ENCODE data around the gene OR3A3. TPM values are rescaled to one million over a fixed set of nuclear protein-coding genes. Genes with fewer than 3 reads are reported as not detected.
"Not testable (repeated sequence)": the region's sequence is repeated elsewhere in the genome, so short reads cannot be mapped to it uniquely, and the experiment has no call there.

OR3A3 gene
- total RNA-seq, 6 experiments from 2014 or later = not detected

DNA sequence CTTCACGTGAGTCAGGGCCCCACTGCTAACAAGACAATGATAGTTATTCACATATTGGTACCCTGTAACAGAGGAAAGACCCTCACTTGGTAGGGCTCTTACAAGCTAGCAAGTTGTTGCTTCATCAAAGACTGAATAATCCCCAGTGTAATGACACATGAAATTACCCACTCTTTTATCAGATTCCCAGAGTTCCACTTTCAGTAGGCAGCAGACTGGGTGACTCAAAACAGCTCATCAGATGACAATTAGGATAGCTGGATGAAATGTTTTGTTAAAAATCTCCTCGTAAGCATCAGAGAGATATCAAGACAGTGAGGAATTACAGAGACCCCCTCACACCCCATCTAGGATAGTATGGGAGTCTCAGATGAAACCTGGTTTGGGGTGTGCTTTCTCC, 29.3 kb downstream of the OR3A3 start:
- no peak overlapping the region for H3K4me3 ChIP-seq
- ATAC-seq = no peak
- no peak overlapping the region for H3K27ac ChIP-seq
- H3K27me3 ChIP-seq = peaks cover 0 to 3% of the 10 kb centered on the region in 2 donors
- intact Hi-C loops (cut with DNase I) = no loop called here
- H3K9me3 ChIP-seq = no peaks in the 10 kb centered on the region
- TF ChIP-seq POLR2A (IDR thresholded peaks at IDR 0.05) = no peak
- TF ChIP-seq CTCF (IDR thresholded peaks at IDR 0.05) = no peak
- 59% methylated on average over 2 of the region's 2 CpGs for WGBS (ENCODE audit: insufficient coverage, low coverage, low lambda C conversion rate, missing lambda C conversion rate)
- H3K36me3 ChIP-seq = no peaks in the 10 kb centered on the region
- no peaks in the 10 kb centered on the region for H3K4me1 ChIP-seq
- no peak for DNase-seq

DNA sequence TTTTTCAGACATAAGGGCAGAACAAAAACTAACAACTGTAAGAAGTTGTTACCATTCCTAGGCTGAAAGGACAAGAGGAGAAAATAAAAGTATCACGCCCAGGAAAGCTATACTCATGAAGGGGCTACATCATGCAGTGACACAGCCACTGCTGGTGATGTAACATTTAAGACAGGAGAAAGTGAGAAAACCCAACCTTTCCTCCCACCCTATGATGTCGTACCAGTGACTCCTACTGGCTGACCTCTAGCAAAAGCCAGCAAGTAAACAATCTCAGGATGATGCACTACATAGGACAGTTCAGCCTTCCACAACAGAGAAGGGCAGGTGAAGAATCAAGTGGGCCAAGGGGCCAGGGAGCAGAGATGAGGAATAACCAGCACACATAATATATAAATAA, 36.5 kb downstream of the OR3A3 start:
- ATAC-seq (no peak), DNase-seq (no peak)
- Histone ChIP-seq H3K4me1 (no peaks in the 10 kb centered on the region), H3K27ac (no peak overlapping the region), H3K4me3 (no peak overlapping the region), H3K9me3 (no peaks in the 10 kb centered on the region), H3K36me3 (no peaks in the 10 kb centered on the region), H3K27me3 (no peaks in the 10 kb centered on the region)
- intact Hi-C loops (cut with DNase I) = no loop called here
- 54% methylated on average over 2 of the region's 2 CpGs for WGBS (ENCODE audit: insufficient coverage, low coverage, low lambda C conversion rate, missing lambda C conversion rate)
- TF ChIP-seq CTCF (IDR thresholded peaks at IDR 0.05) (peak in 1 of 4 donors; percentile 8), POLR2A (IDR thresholded peaks at IDR 0.05) (no peak)

DNA sequence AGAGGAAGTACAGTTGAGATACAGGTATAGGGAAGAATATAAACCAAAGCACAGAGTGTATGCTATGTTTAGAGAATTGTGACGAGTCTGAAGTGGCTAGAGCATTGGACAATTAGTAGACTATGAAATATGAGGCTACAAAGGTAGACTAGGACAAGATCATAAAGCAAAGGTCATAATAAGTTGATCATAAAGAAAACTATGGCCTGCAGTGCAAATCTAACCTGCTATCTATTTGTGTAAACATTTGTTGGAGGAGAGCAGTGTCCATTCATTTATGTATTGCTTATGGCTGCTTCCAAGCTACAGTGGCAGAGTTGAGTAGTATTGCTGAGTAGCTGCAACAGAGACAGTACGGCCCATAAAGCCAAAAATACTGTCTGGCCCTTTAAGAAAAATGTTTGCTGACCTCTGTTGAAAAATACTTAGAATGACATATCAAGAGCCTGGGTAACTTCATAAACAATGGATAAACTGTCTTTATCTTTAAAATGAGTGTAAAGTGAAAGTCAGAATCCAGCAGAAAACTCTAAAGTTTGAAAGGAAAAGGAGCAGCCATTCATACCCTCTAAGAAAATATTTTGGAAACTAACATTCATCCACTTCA, 37.0 kb downstream of the OR3A3 start:
- H3K27ac ChIP-seq = no peak overlapping the region
- ATAC-seq (peak in 1 of 4 donors; percentile 36), DNase-seq (no peak)
- H3K27me3 ChIP-seq = no peaks in the 10 kb centered on the region
- no peaks in the 10 kb centered on the region for H3K36me3 ChIP-seq
- no peak overlapping the region for H3K4me3 ChIP-seq
- WGBS (ENCODE audit: insufficient coverage, low coverage, low lambda C conversion rate, missing lambda C conversion rate) = 68% methylated on average over 2 of the region's 2 CpGs
- no peaks in the 10 kb centered on the region for H3K9me3 ChIP-seq
- H3K4me1 ChIP-seq = no peaks in the 10 kb centered on the region
- intact Hi-C loops (cut with DNase I) = no loop called here
- TF ChIP-seq POLR2A (IDR thresholded peaks at IDR 0.05) = no peak

- H3K9me3 ChIP-seq; H3K4me3 ChIP-seq; intact Hi-C loops (cut with DNase I); H3K36me3 ChIP-seq; H3K27me3 ChIP-seq; DNase-seq; H3K4me1 ChIP-seq: not testable (repeated sequence)
- 18% methylated on average over 1 of the region's 1 CpG for WGBS (ENCODE audit: insufficient coverage, low coverage, low lambda C conversion rate, missing lambda C conversion rate)
- peak overlapping the region in 1 of 3 donors; percentile 20 for H3K27ac ChIP-seq
- peak; percentile 92 to 98 (median 94) for ATAC-seq
These were observed 55.2 kb downstream of the OR3A3 start for GRCh38 chr17:3466355-3466754.

DNA sequence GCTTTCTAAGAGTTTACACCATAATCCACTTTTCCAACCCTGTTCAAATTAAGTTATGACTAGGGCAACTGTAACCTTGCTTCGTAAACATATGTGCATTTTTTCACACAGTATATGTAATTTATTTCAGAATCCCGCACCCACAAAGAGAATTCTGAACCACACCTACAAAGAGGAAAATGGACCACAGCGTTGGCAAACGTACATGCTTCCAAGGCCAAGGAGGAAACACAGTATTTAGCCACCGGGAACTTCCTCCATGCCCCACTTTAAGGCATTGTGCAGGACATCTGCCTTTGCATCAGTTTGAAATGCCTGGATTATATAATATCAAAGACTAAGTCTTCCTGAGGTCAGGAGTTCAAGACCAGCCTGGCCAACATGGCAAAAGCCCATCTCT, 58.4 kb downstream of the OR3A3 start:
- intact Hi-C loops (cut with DNase I) = no loop called here
- H3K27me3 ChIP-seq = no peaks in the 10 kb centered on the region
- H3K27ac ChIP-seq = no peak overlapping the region
- DNase-seq (no peak), ATAC-seq (no peak)
- H3K36me3 ChIP-seq = no peaks in the 10 kb centered on the region
- H3K9me3 ChIP-seq = no peaks in the 10 kb centered on the region
- 65% methylated on average over 5 of the region's 5 CpGs for WGBS (ENCODE audit: insufficient coverage, low coverage, low lambda C conversion rate, missing lambda C conversion rate)
- H3K4me3 ChIP-seq = no peak overlapping the region
- TF ChIP-seq POLR2A (IDR thresholded peaks at IDR 0.05) = no peak
- TF ChIP-seq CTCF (IDR thresholded peaks at IDR 0.05) = no peak
- H3K4me1 ChIP-seq = peaks cover 0 to 12% (median 2%) of the 10 kb centered on the region in 4 donors
